Activated CD4-positive, alpha-beta T cell treated with anti-CD3 and anti-CD28 coated beads, Interleukin-2, amount 50 U/mL, for 1 hour (primary cell): ENCODE measurements around the gene DEFB131B.
"Not testable (repeated sequence)": the region's sequence is repeated elsewhere in the genome, so short reads cannot be mapped to it uniquely, and the experiment has no call there.

Source experiments
- DNase-seq: peaks from one replicate; pipeline ENCODE4 v3.0.0-alpha.2; 2020

Gene DEFB131B

DNA sequence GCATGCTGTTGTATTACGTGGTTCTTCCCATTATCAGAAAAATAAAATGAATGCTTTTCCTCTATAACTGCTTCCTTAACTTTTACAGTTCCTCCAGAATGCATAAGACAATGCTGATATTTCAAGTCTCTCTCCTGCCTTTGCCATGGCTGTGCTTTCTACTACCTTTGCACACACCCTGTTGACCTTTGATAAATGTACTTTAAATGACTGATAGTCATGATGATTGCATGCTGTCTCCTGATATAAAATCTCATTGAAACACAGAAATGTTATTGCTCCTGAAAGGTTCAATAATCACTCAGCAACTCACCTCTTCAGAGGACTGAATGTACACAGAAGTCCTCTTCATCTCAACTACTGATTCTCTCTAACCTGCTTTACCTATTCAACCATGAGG is at the start of gene DEFB131B:
DEFB131B (plus strand) TSS at position 395 of the 400 bp plus-strand sequence; CDS start at position 395, 0 bp downstream.
- not testable (repeated sequence) for DNase-seq

DNA sequence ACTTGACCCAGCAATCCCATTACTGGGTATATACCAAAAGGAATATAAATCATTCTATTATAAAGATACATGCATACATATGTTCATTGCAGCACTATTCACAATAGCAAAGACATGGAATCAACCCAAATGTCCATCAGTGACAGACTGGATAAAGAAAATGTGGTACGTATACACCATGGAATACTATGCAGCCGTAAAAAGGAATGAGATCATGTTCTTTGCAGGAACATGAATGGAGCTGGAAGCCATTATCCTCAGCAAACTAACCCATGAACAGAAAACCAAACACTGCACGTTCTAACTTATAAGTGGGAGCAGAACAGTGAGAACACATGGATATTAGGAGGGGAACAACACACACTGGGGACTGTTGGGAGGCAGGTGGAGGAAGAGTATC is 49.0 kb upstream of the DEFB131B start:
- not testable (repeated sequence) for DNase-seq

GRCh38 chr11:71829686-71830085 is 48.6 kb upstream of the DEFB131B start:
- DNase-seq = not testable (repeated sequence)

DNA sequence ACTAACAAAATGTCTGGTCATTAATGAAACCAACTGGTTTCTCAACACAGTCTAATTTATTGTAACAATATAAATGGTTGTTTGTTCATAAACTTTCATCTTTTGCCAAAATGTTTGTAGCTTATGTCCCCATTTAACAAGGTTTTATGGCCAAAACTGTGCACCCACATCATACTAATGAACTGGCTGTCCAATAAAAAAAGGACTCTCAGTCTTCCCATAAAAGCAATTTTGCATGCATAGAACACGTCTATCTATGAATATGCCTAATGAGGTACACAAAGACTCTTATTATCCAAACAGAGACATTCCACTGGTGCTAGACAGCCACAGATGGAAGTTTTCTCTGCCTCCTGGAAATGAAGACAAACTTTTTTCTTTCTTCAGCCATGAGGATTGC is 45.4 kb upstream of the DEFB131B start, which contains the start of gene DEFB108B:
DEFB108B (plus strand) TSS at position 390 of the 400 bp plus-strand sequence; CDS start at position 390, 0 bp downstream.
- DNase-seq = not testable (repeated sequence)

- not testable (repeated sequence) for DNase-seq
These were observed 35.5 kb upstream of the DEFB131B start for GRCh38 chr11:71842720-71843119.

GRCh38 chr11:71843355-71843754 is 34.9 kb upstream of the DEFB131B start:
- DNase-seq = not testable (repeated sequence)

DNA sequence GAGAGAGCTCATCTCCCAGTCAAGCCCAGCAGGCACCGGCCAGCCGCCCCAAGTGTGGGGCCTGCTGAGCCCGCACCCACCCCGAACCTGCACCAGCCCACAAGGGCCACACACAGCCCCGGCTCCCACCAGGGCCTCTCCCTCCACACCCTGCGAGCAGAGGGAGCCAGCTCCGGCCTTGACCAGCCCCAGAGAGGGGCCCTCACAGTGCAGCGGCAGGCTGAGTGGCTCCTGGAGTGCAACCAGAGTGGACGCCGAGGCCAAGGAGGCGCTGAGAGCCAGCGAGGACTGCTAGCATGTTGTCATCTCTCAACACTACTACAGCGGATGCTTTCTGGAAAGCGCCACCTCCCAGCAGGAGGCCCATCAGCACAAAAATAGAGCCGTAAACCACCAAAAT is 34.4 kb upstream of the DEFB131B start:
- DNase-seq = no peak

GRCh38 chr11:71853895-71854294 is 24.4 kb upstream of the DEFB131B start:
- not testable (repeated sequence) for DNase-seq

GRCh38 chr11:71855880-71856279 is 22.4 kb upstream of the DEFB131B start:
- DNase-seq = not testable (repeated sequence)

- not testable (repeated sequence) for DNase-seq
These were observed 17.4 kb upstream of the DEFB131B start for GRCh38 chr11:71860835-71861234.

GRCh38 chr11:71863978-71864627 is 14.2 kb upstream of the DEFB131B start:
- not testable (repeated sequence) for DNase-seq

DNA sequence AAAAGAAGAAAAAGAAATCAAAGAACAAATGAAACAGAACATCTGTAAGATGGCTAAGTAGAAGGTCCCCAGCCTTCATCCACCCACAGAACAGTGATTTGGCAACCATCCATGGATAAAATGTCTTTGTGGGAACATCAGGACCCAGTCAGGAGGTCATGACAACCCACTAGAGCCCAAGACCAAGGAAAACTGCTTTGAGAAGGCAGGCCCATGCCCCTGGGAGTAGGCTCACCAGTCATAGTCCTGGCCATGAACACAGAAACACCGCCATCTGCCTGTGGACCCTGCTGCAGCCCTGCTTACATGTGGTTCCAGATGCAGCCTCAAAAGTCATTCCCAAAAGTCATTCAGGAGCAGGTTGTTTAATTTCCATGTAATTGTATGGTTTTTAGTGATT is 11.0 kb upstream of the DEFB131B start:
- not testable (repeated sequence) for DNase-seq

DNA sequence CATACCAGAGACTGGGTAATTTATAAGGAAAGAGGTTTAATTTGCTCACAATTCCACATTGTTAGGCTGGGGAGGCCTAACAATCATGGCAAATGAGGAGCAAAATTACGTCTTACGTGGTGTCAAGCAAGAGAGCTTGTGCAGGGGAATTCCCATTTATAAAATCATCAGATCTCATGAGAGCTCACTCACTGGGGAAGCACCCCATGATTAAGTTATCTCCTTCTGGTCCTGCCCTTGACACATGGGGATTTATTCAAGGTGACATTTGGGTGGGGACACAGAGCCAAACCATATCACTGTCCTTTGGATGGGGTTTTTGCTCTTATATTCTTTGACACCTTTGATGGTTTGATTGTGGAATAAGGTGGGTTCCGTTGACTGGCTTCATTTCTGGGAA is 8.3 kb upstream of the DEFB131B start:
- DNase-seq = not testable (repeated sequence)

DNA sequence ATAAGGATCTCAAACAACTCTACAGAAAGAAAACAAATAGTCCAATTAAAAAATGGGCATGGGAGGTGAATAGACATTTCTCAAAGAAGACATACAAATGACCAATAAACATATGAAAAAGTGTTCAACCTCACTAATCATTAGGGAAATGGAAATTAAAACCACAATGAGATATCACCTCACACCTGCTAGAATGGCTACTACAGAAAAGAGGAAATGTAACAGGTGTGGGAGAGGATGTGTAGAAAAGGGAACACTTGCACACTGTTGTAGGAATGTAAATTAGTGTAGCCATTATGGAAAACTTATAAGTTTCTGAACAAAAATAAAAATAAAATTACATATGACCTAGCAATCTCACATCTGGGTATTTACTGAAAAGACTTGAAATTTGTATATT is 7.6 kb upstream of the DEFB131B start:
- DNase-seq = not testable (repeated sequence)

- not testable (repeated sequence) for DNase-seq
These were observed 2.0 kb upstream of the DEFB131B start for GRCh38 chr11:71876262-71876661.

DNA sequence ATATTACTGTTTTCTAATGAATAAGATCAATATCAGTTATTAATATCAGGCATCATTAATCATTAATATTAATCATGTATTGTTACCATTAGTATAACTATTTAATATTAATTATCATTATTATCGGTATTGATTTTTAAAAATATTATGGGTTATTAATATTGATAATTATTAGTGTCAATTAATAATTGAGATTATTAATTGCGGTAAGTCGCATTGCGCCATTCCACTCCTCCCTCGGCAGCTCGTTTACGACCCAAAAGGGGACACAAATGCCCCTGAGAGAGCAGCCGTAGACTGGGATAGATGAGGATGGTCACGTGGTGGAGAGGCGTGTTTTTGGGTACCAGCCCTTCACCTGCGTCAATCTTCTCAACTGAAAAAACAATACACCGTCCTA is 7.6 kb downstream of the DEFB131B start:
- DNase-seq = not testable (repeated sequence)

GRCh38 chr11:71888335-71889010 is 10.2 kb downstream of the DEFB131B start:
- not testable (repeated sequence) for DNase-seq

DNA sequence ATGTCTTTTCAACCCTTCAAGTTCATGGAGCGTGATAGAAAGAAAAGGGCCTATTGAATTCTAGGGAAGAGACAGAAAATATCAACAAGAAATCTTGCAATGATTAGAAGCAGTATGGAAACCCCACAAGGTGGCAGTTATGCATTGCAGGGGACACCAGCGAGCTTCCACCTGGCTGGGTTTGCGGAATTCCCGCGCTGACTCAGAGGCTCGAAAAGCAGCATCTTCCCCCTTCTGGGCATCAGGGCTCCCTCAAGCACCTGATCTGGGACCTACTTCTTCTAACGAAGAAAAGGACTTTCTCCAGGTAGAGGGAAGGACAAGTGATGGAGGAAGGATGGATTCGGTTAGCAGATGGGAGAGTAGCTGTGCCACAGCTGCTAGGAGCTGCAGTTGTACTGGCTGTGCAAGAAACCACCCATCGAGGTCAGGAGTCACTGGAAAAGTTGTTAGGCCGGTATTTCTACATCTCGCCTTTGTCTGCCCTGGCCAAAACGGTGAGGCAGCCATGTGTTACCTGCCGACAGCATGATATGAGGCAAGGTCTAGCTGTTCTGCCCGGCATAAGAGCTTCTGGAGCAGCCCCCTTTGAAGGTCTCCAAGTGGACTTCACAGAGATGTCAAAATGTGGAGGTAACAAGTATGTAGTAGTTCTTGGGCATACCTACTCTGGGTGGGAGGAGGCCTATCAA is 11.1 kb downstream of the DEFB131B start:
- DNase-seq = not testable (repeated sequence)

GRCh38 chr11:71895961-71896360 is 17.7 kb downstream of the DEFB131B start:
- no peak for DNase-seq

DNA sequence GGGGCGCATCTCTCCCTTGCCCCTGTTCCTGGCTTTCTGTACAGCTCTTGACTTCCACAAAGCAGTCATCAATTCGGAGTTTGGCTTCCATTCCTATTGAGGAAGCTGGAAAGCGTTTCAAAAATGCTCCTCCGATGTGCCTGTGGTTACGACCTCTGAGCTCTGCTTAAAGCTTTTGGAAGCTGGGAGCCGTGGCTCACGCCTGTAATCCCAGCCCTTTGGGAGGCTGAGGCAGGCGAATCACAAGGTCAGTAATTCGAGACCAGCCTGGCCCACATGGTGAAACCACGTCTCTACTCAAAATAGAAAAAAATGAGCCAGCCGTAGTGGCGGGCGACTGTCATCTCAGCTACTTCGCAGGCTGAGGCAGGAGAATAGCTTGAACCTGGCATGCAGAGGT is 22.9 kb downstream of the DEFB131B start:
- DNase-seq = not testable (repeated sequence)

DNA sequence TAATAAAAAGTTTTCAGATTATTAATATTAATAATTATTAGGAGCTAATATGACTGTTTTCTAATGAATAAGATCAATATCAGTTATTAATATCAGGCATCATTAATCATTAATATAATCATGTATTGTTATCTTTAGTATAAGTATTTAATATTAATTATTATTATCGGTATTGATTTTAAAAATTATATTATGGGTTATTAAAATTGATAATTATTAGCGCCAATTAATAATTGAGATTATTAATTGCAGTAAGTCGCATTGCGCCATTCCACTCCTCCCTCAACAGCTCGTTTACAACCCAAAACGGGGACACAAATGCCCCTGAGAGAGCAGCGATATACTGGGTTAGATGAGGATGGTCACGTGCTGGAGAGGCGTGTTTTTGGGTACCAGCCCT is 30.0 kb downstream of the DEFB131B start:
- no peak for DNase-seq

DNA sequence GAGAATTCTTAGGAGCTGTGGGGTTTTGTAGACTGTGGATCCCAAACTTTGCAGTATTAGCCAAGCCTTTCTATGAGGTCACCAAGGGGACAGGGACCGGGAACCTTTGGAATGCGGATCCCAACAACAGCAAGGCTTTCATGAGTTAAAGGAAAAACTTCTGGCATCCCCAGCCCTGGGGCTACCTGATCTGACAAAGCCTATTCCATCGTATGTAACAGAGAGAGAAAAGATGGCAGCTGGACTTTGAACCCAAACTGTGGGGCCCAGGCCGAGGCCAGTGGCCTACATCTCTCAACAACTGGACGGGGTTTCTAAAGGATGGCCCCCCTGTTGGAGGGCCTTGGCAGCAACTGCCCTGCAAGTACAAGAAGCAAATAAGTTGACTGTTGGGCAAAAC is 32.5 kb downstream of the DEFB131B start:
- not testable (repeated sequence) for DNase-seq

- peak; percentile 5 for DNase-seq
These were observed 33.2 kb downstream of the DEFB131B start for GRCh38 chr11:71911321-71911985.
